GM12878 (cell line): ENCODE measurements around the gene IRF2. TPM values are rescaled to one million over a fixed set of nuclear protein-coding genes. Genes with fewer than 3 reads are reported as not detected.
A peak's percentile ranks its signal among the peaks of the same experiment; 100 is the strongest.

Source experiments
- ATF7 ChIP-seq: fragments of 450-650 bp; IDR thresholded peaks from 2 replicates; pipeline ENCODE4 v1.6.1; 2016; ENCODE audit warnings: low read depth, mild to moderate bottlenecking
- BCLAF1 ChIP-seq: fragments of 450-650 bp; IDR thresholded peaks from 2 replicates; pipeline ENCODE4 v1.6.1; 2017; ENCODE audit warnings: antibody characterized with exemption, mild to moderate bottlenecking, moderate library complexity
- CBFB ChIP-seq: IDR thresholded peaks from 2 replicates; pipeline ENCODE4 v1.6.1; 2016; ENCODE audit warnings: antibody characterized with exemption, low read depth
- CBX3 ChIP-seq: fragments of 200-600 bp; sonication (generic); IDR thresholded peaks from 2 replicates; pipeline ENCODE4 v1.6.1; 2016; ENCODE audit warnings: low read depth, borderline replicate concordance
- CBX5 ChIP-seq: sonication (generic); IDR thresholded peaks from 2 replicates; pipeline ENCODE4 v1.6.1; 2016; ENCODE audit warnings: low read depth, moderate library complexity, mild to moderate bottlenecking, inconsistent platforms
- CREM ChIP-seq: IDR thresholded peaks from 2 replicates; pipeline ENCODE4 v1.6.1; 2014; ENCODE audit warnings: antibody characterized with exemption, low read depth
- E2F4 ChIP-seq: IDR thresholded peaks from 2 replicates; pipeline ENCODE4 v1.6.1; 2012; ENCODE audit warnings: low read depth, low read length, improper control_type of control experiment
- EP300 ChIP-seq, 2 experiments: fragments of 150-350 bp in 1 of 2; IDR thresholded peaks; 2 replicates each; pipeline ENCODE4 v1.6.1; 2011 to 2012; ENCODE audit warnings: low read depth in 2 of 2, low read length in 2 of 2, borderline replicate concordance in 1 of 2, improper control_type of control experiment in 1 of 2, inconsistent platforms in 1 of 2; ENCODE audit not compliant: control insufficient read depth in 1 of 2
- ESRRA ChIP-seq: IDR thresholded peaks from 2 replicates; pipeline ENCODE4 v1.6.1; 2012; ENCODE audit warnings: mild to moderate bottlenecking, low read length, improper control_type of control experiment
- FOXM1 ChIP-seq: IDR thresholded peaks from 2 replicates; pipeline ENCODE4 v1.6.1; 2012; ENCODE audit warnings: low read depth, mild to moderate bottlenecking, inconsistent platforms, low read length, moderate library complexity
- GABPA ChIP-seq: IDR thresholded peaks from 2 replicates; pipeline ENCODE4 v1.6.1; 2014; ENCODE audit warnings: antibody characterized with exemption, low read depth, mild to moderate bottlenecking, inconsistent platforms
- GATAD2B ChIP-seq: fragments of 450-650 bp; conservative IDR thresholded peaks from 2 replicates; pipeline ENCODE4 v1.6.1; 2017; ENCODE audit warnings: low read depth, mild to moderate bottlenecking, moderate library complexity
- HDAC2 ChIP-seq: fragments of 200-600 bp; sonication (generic); IDR thresholded peaks from 2 replicates; pipeline ENCODE4 v1.6.1; 2017
- HDGF ChIP-seq: fragments of 450-650 bp; IDR thresholded peaks from 2 replicates; pipeline ENCODE4 v1.6.1; 2016; ENCODE audit warnings: antibody characterized with exemption
- JUND ChIP-seq: IDR thresholded peaks from 2 replicates; pipeline ENCODE4 v1.6.1; 2012; ENCODE audit warnings: low read depth, mild to moderate bottlenecking, low read length, improper control_type of control experiment, moderate library complexity
- MTA2 ChIP-seq: fragments of 450-650 bp; IDR thresholded peaks from 2 replicates; pipeline ENCODE4 v1.6.1; 2016; ENCODE audit warnings: low read depth, mild to moderate bottlenecking, moderate library complexity
- MYB ChIP-seq: fragments of 150-350 bp; IDR thresholded peaks from 2 replicates; pipeline ENCODE4 v1.6.1; 2014; ENCODE audit warnings: mild to moderate bottlenecking, low read depth, low read length, borderline replicate concordance
- NBN ChIP-seq: fragments of 450-650 bp; IDR thresholded peaks from 2 replicates; pipeline ENCODE4 v1.6.1; 2016
- NFIC ChIP-seq: IDR thresholded peaks from 2 replicates; pipeline ENCODE4 v1.6.1; 2012; ENCODE audit warnings: low read depth, mild to moderate bottlenecking, inconsistent platforms, low read length, moderate library complexity
- POLR2AphosphoS2 ChIP-seq: IDR thresholded peaks from 2 replicates; pipeline ENCODE4 v1.6.1; 2011; ENCODE audit warnings: low read depth, mild to moderate bottlenecking, low read length, improper control_type of control experiment, moderate library complexity
- POLR2AphosphoS5 ChIP-seq: IDR thresholded peaks from 2 replicates; pipeline ENCODE4 v1.6.1; 2011; ENCODE audit warnings: mild to moderate bottlenecking, low read length, inconsistent platforms
- RAD51 ChIP-seq: fragments of 450-650 bp; IDR thresholded peaks from 2 replicates; pipeline ENCODE4 v1.6.1; 2016; ENCODE audit warnings: moderate library complexity, mild to moderate bottlenecking, inconsistent platforms
- RUNX3 ChIP-seq: IDR thresholded peaks from 2 replicates; pipeline ENCODE4 v1.6.1; 2012; ENCODE audit warnings: low read length, inconsistent platforms
- SIN3A ChIP-seq: IDR thresholded peaks from 2 replicates; pipeline ENCODE4 v1.6.1; 2012; ENCODE audit warnings: low read depth, low read length, improper control_type of control experiment
- SP1 ChIP-seq: IDR thresholded peaks from one replicate; pipeline ENCODE4 v1.6.1; 2011; ENCODE audit warnings: low read depth, low read length
- TAF1 ChIP-seq: IDR thresholded peaks from 2 replicates; pipeline ENCODE4 v1.6.1; 2011; ENCODE audit warnings: mild to moderate bottlenecking, low read depth, low read length, borderline replicate concordance
- USF1 ChIP-seq: IDR thresholded peaks from 2 replicates; pipeline ENCODE4 v1.6.1; 2011; ENCODE audit warnings: borderline replicate concordance, low read depth, mild to moderate bottlenecking, moderate library complexity, mixed read lengths, low read length; ENCODE audit not compliant: insufficient read depth; ENCODE audit errors: extremely low read length
- ZNF384 ChIP-seq: IDR thresholded peaks from 2 replicates; pipeline ENCODE4 v1.6.1; 2012; ENCODE audit warnings: low read depth, mild to moderate bottlenecking, low read length, improper control_type of control experiment, borderline replicate concordance
- polyA plus RNA-seq, 11 experiments: library from polyadenylated mRNA; depleted of rRNA in 4 of 11; unstranded in 6 of 11; stranded (reverse) in 5 of 11; fragments of >200 nt; fragmentation: Nextera tagmentation in 4 of 11; fragmentation: Illumina TruSeq in 1 of 11; extraction: Ambion mirVana in 4 of 11; extraction: Trizol in 1 of 11; gene quantifications; 1 replicate in 1 of 11; 2 replicates in 10 of 11; pipeline versions ENCODE4 v1.2.1 to v1.2.3, GENCODE V29; 2011 to 2016; ENCODE audit warnings: inconsistent platforms in 2 of 11, missing spikeins in 2 of 11, low read depth in 1 of 11
- total RNA-seq, 4 experiments: library from RNA; depleted of rRNA in 3 of 4; stranded (reverse); fragments of >200 nt in 3 of 4; fragmentation: Illumina TruSeq in 1 of 4; extraction: Trizol in 1 of 4; gene quantifications; 2 replicates each; pipeline versions ENCODE4 v1.2.1 to v1.2.3, GENCODE V29; 2013 to 2021

The IRF2 gene
- total and polyA plus RNA-seq, 10 of the 15 experiments (the other 5 are each of a cell fraction or from before 2014, with no cell fraction given) = 45.1 to 99.3 (median 58.9) TPM

GRCh38 chr4:184375027-184375426 is 99.3 kb downstream of the IRF2 start (continued):
- TF ChIP-seq FOXM1 (peak; percentile 46; the same call in 1 of the 2 replicates), EP300 (IDR thresholded peaks at IDR 0.05; ENCODE audit: borderline replicate concordance in 1 of 2, control insufficient read depth in 1 of 2, low read depth in 2 of 2, low read length in 2 of 2) (0 out of 4 replicates have a peak, but pooled peaks of 1 of the 2 experiments have one; percentile 18), HDGF (no peak), SP1 (no peak), RUNX3 (peak; percentile 82), JUND (no peak), POLR2AphosphoS2 (no peak), CBX5 (no peak), CBFB (0 out of 2 replicates have a peak, but pooled peaks have one; percentile 49), TAF1 (no peak), USF1 (no peak), POLR2AphosphoS5 (no peak), ESRRA (no peak), E2F4 (no peak), ZNF384 (no peak), CREM (no peak), MTA2 (peak; percentile 19; the same call in 1 of the 2 replicates), CBX3 (no peak), NFIC (peak; percentile 78; the same call in 1 of the 2 replicates), GATAD2B (no peak), NBN (no peak), ATF7 (peak; percentile 44; the same call in 1 of the 2 replicates), BCLAF1 (no peak), MYB (no peak), GABPA (no peak), RAD51 (no peak), HDAC2 (no peak), SIN3A (no peak)
